Mesothelial cell of epicardium (in vitro differentiated cells): ENCODE results near the gene CD164L2. TPM values are rescaled to one million over a fixed set of nuclear protein-coding genes. Genes with fewer than 3 reads are reported as not detected.

ENCODE experiments used
- DNase-seq, 2 experiments: peaks; one replicate each; pipeline ENCODE4 v3.0.0; 2021; ENCODE audit warnings: low spot score in 2 of 2; ENCODE audit not compliant: unreplicated experiment in 2 of 2
- H3K27ac Mint-ChIP-seq: 2 replicates; pipeline ENCODE4 v1.8.0; 2021; ENCODE audit warnings: mixed read lengths
- H3K27me3 Mint-ChIP-seq: 2 replicates; pipeline ENCODE4 v1.8.0; 2021; ENCODE audit warnings: low read depth, mixed read lengths
- H3K36me3 Mint-ChIP-seq: 2 replicates; pipeline ENCODE4 v1.8.0; 2021; ENCODE audit warnings: mixed read lengths
- H3K4me1 Mint-ChIP-seq: 2 replicates; pipeline ENCODE4 v1.8.0; 2021; ENCODE audit warnings: mixed read lengths
- H3K4me3 Mint-ChIP-seq: 2 replicates; pipeline ENCODE4 v1.8.0; 2021; ENCODE audit warnings: mild to moderate bottlenecking, moderate library complexity, mixed read lengths
- H3K9me3 Mint-ChIP-seq: 2 replicates; pipeline ENCODE4 v1.8.0; 2021; ENCODE audit warnings: mixed read lengths
- CTCF ChIP-seq: fragments of 200-600 bp; sonication (generic); IDR thresholded peaks from one replicate; pipeline ENCODE4 v1.5.0; 2021; ENCODE audit warnings: antibody characterized with exemption; ENCODE audit not compliant: unreplicated experiment
- total RNA-seq: library from RNA; stranded (reverse); gene quantifications from 3 replicates; pipeline ENCODE4 v1.2.1, GENCODE V29; 2021

Gene CD164L2
- total RNA-seq, 1 donor from 2014 or later = 0.45 TPM

- Mint-ChIP-seq H3K9me3 (no peaks in the 10 kb centered on the region), H3K4me1 (peaks cover 22% of the 10 kb centered on the region), H3K4me3 (no peak overlapping the region), H3K27ac (no peak overlapping the region), H3K36me3 (peaks cover 30% of the 10 kb centered on the region), H3K27me3 (no peaks in the 10 kb centered on the region)
- TF ChIP-seq CTCF = peak; percentile 39
- DNase-seq = no peak
Observed at GRCh38 chr1:27416387-27417111, 33.4 kb upstream of the CD164L2 start.

- no peaks in the 10 kb centered on the region for H3K27me3 Mint-ChIP-seq
- no peak overlapping the region for H3K4me3 Mint-ChIP-seq
- no peak for TF ChIP-seq CTCF
- peaks cover 13% of the 10 kb centered on the region for H3K4me1 Mint-ChIP-seq
- no peaks in the 10 kb centered on the region for H3K9me3 Mint-ChIP-seq
- DNase-seq = no peak
- peaks cover 36% of the 10 kb centered on the region for H3K36me3 Mint-ChIP-seq
- H3K27ac Mint-ChIP-seq = no peak overlapping the region
Observed at GRCh38 chr1:27414091-27414490, 31.0 kb upstream of the CD164L2 start.

GRCh38 chr1:27413004-27413403, 29.9 kb upstream of the CD164L2 start:
- DNase-seq = no peak
- Mint-ChIP-seq H3K27ac (no peak overlapping the region), H3K36me3 (peaks cover 45% of the 10 kb centered on the region), H3K4me1 (peaks cover 2% of the 10 kb centered on the region), H3K9me3 (no peaks in the 10 kb centered on the region), H3K27me3 (no peaks in the 10 kb centered on the region), H3K4me3 (no peak overlapping the region)
- TF ChIP-seq CTCF = no peak

- H3K27ac Mint-ChIP-seq = no peak overlapping the region
- H3K4me3 Mint-ChIP-seq = no peak overlapping the region
- TF ChIP-seq CTCF = no peak
- no peak for DNase-seq
- H3K4me1 Mint-ChIP-seq = no peaks in the 10 kb centered on the region
- no peaks in the 10 kb centered on the region for H3K9me3 Mint-ChIP-seq
- peaks cover 48% of the 10 kb centered on the region for H3K36me3 Mint-ChIP-seq
- no peaks in the 10 kb centered on the region for H3K27me3 Mint-ChIP-seq
Observed at GRCh38 chr1:27412502-27412901, 29.4 kb upstream of the CD164L2 start.

- no peak overlapping the region for H3K4me3 Mint-ChIP-seq
- no peaks in the 10 kb centered on the region for H3K27me3 Mint-ChIP-seq
- peaks cover 43% of the 10 kb centered on the region for H3K36me3 Mint-ChIP-seq
- no peaks in the 10 kb centered on the region for H3K4me1 Mint-ChIP-seq
- no peaks in the 10 kb centered on the region for H3K9me3 Mint-ChIP-seq
- TF ChIP-seq CTCF = no peak
- no peak for DNase-seq
- H3K27ac Mint-ChIP-seq = no peak overlapping the region
Observed at GRCh38 chr1:27410709-27411108, 27.6 kb upstream of the CD164L2 start.

- Mint-ChIP-seq H3K27me3 (no peaks in the 10 kb centered on the region), H3K4me1 (no peaks in the 10 kb centered on the region), H3K36me3 (peaks cover 39% of the 10 kb centered on the region), H3K9me3 (no peaks in the 10 kb centered on the region), H3K4me3 (no peak overlapping the region), H3K27ac (no peak overlapping the region)
- no peak for DNase-seq
- TF ChIP-seq CTCF = no peak
Observed at GRCh38 chr1:27409669-27410068, 26.5 kb upstream of the CD164L2 start.
